Measurements from ENCODE around the gene NPBWR2.
"Not testable (repeated sequence)": the region's sequence is repeated elsewhere in the genome, so short reads cannot be mapped to it uniquely, and the experiment has no call there.

The NPBWR2 gene

GRCh38 chr20:64143018-64143801, 35.8 kb upstream of the NPBWR2 start:
- DNase-seq = no peak

DNA sequence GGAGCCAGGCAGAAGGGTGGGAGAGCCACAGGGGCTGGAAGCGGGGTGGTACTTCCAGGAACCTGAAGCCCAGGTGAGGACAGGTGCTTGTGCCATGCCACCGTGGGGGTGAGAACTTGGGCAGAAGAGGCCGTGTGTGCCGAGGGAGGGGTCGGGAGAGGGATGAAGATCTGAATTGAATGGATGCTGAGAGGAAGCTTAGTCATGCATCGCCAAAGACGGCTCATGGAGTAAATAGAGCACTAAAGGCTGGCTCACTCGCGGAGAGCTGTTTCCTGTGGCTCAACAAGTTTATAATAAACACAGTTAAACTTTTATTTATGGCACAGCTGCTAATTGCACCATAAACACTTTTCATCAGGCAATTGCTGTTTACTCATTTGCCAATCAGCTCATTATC, 35.2 kb upstream of the NPBWR2 start:
- DNase-seq = no peak

GRCh38 chr20:64140956-64141355, 33.6 kb upstream of the NPBWR2 start:
- no peak for DNase-seq

DNA sequence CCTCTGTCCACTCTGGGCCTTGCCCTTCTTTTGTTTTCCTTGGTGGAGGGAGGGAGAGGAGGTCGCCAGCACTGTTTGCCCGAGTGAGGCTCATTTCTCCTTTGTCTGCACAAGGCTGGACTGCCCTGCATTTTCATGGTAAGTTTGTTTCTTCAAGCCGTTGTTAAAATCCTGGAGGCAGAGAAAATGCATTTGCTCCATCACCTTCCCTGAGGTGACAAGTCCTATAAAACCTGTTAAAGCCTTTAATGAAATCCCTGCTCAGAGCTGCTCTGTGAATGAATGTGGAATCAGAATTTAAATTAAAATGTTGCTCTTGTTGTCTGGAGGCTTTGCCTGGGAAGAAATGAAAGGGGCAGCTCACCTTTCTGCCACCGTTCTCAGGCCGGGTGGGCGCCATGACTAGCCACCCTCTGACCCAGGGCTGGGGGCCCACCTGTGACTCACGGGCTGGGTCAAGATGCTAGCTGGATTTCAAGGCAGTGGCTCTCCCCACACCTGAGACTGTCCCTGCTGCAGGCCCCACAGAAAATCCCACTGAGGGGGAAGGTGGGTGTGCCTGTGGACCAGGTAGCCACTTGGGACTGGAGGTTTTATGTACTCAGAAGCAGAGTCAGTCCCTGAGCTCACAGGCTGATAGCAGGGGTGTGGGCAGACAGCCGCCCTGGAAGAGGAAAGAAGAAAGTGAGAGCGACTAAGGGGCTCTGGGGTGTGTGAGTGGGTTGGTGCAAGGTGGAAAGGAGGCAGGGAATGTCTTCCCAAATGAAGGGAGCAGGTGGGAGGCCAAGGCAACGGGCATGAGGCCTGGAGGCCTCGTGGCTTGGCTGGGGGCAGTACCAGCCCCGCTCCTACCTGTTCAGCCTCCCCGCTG, 32.9 kb upstream of the NPBWR2 start:
- no peak for DNase-seq

DNA sequence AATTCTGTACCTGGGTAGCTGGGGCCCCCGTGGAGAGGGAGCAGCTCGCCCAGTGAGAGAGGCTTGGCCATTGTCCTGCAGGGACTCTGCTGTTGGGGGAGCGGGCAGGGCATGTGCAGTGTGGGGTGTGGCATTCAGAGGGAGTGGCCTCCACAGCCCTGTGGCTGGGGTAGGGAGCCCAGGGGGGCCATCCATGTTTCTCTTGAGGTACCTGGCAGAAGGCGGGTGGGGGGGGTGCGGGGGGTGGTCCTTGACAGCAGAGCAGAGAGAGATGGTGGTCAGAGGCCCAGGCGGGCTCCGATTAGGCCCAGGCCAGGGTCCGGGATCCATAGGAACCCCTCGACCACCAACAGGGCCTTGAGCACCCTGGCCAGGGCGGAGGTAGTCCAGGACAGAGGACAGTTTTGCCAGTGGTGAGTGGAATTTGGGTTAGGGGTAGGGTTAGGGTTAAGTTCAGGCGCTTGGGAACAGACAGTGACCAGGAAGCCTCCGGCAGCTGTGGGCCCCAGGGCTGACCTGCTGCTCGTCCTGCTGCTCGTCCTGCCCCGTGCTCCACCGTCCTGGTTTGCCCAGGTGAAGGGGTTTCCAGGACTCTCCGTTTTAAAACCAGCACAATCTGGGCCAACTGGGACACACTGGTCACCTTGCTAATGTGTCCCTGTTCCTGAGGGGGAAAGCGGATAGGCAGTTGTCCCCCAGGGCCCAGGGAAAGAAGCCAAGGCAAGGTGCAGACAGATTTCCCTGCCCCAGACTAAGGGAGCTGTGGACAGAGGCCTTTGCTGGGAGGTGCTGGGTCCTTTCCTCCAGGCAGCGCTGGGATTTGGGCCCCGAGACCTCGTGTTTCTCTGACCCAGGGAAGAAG, 32.1 kb upstream of the NPBWR2 start:
- no peak for DNase-seq

GRCh38 chr20:64138276-64138815, 31.0 kb upstream of the NPBWR2 start:
- DNase-seq = no peak

GRCh38 chr20:64137598-64138031, 30.2 kb upstream of the NPBWR2 start:
- no peak for DNase-seq

- no peak for DNase-seq
These were observed 28.8 kb upstream of the NPBWR2 start for GRCh38 chr20:64136004-64136710.

GRCh38 chr20:64134744-64135143, 27.4 kb upstream of the NPBWR2 start:
- not testable (repeated sequence) for DNase-seq

- DNase-seq = no peak
These were observed 26.6 kb upstream of the NPBWR2 start for GRCh38 chr20:64133951-64134407.

DNA sequence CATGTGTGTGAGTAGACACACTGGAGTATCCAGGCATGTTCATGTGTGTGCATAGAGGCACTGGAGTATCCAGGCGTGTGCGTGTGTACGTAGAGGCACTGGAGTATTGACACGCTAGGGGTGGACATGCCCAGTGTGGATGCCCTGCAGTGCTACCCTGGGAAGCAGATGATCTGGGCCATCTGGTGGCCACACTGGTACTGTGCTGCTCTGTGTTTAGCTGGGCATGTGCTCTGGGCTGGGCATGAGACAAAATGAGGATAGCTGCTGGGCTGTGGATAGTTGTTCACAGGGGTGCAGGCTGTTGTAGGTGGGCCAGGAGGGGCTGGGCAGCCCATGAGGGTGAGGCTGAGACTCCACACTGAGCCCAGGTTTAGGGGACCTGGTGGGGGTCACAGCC, 24.0 kb upstream of the NPBWR2 start:
- no peak for DNase-seq

- no peak for DNase-seq
These were observed 23.5 kb upstream of the NPBWR2 start for GRCh38 chr20:64130876-64131275.

DNA sequence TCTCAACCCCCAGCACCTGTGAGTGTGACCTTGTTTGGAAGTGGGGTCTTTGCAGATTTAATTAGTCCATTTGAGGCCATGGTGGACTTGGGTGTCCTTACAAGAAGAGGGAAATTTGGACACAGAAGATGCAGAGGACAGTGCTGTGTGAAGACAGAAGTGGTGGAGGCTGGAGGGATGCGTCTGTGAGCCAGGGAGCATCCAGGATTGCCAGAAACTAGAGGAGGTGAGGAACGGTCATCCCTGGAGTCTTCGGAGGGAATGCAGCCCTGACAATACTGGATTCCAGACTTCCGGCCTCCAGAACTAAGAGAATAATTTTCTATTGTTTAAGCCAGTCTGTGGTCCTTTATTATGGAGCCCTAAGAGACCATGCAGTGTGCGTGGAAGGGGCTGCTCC, 22.9 kb upstream of the NPBWR2 start:
- no peak for DNase-seq

GRCh38 chr20:64129146-64129782, 21.9 kb upstream of the NPBWR2 start:
- no peak for DNase-seq

DNA sequence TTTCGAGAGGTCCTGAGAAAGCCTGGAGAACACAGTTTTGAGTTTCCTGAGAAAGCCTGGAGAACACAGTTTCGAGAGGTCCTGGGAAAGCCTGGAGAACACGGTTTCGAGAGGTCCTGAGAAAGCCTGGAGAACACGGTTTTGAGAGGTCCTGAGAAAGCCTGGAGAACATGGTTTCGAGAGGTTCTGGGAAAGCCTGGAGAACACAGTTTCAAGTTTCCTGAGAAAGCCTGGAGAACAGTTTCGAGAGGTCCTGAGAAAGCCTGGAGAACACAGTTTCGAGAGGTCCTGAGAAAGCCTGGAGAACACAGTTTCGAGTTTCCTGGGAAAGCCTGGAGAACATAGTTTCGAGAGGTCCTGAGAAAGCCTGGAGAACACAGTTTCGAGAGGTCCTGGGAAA, 16.2 kb upstream of the NPBWR2 start:
- not testable (repeated sequence) for DNase-seq

DNA sequence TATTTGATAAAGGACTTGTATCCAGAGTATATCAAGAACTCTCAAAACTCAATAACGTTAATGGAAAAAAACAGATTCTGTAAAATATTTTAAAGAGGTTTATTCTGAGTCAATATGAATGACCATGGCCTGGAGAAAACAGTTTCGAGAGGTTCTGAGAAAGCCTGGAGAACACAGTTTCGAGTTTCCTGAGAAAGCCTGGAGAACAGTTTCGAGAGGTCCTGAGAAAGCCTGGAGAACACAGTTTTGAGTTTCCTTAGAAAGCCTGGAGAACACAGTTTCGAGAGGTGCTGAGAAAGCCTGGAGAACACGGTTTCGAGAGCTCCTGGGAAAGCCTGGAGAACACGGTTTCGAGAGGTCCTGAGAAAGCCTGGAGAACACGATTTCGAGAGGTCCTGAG, 15.6 kb upstream of the NPBWR2 start:
- not testable (repeated sequence) for DNase-seq

DNA sequence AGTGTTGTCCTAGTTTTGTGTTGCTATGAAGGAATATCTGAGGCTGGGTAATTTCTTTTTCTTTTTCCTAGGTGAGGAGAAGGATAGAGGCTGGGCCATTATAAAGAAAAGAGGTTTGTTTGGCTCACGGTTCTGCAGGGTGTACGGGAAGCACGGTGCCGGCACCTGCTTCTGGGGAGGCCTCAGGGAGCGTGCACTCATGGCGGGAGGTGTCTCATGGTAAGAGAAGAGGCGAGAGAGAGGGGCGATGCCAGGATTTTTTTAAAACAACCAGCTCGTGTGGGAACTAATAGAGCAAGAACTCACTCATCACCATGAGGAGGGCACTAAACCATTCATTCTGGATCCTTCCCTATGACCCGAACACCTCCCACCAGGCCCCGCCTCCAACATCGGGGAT, 14.2 kb upstream of the NPBWR2 start:
- DNase-seq = no peak

GRCh38 chr20:64119681-64120341, 12.4 kb upstream of the NPBWR2 start:
- DNase-seq = no peak

DNA sequence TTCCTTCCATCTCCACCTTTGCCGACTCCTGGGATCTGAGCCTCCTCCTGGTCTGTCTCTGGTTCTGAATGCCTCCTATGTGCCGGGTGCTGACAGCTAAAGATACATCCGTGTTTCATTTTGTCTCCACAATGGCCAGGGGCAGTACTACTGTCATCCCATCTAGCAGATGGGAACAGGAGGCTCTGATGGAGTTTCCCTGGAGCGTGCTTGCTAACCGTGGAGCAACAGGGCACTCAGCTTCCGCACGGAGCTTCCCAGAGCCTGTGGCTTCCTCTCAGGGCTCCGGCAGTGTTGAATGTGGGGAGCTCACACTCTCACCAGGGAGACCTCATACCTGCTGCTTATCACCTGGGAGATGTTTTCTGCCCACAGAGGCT, 11.9 kb upstream of the NPBWR2 start:
- DNase-seq = no peak

DNA sequence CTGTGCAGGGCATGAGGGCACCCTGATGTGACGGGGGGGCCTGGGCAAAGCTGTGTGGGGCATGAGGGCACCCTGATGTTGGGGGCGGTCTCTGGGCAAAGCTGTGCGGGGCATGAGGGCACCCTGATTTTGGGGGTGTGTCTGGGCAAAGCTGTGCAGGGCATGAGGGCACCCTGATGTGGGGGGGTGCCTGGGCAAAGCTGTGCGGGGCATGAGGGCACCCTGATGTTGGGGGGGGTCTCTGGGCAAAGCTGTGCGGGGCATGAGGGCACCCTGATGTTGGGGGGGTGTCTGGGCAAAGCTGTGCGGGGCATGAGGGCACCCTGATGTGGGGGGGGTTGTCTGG, 10.0 kb upstream of the NPBWR2 start:
- not testable (repeated sequence) for DNase-seq
